ENCODE data around the gene CCDC141. TPM values are rescaled to one million over a fixed set of nuclear protein-coding genes. Genes with fewer than 3 reads are reported as not detected.

The CCDC141 gene
- total and polyA plus RNA-seq, 2 of the 13 experiments (the other 11 are each of a cell fraction or from before 2014, with no cell fraction given) = not detected

DNA sequence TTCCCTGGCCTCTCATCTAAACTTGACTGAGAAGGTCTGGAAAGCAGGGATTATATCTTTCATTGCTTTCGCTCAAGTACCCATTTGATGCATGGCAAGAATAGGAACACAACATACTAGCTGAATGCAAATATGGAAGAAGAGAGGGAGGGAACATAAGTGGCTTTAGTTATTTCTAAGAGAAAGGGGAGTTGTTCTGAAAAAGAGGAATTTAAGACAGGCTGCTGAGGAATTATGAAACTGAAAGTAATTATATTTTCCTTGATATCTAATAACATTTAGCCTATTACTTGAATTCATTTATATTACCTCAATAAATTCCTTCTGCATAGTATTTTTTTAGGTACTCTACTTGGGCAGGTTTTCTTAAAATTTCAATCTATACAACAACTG is 136.9 kb downstream of the CCDC141 start:
- ATAC-seq = no peak
- Histone ChIP-seq H3K27me3 (ENCODE audit: control insufficient read depth in 1 of 2, insufficient read depth in 2 of 2, low read length in 2 of 2) (no peaks in the 10 kb centered on the region), H3K27ac (ENCODE audit: extremely low read length, insufficient read depth, low read length) (no peak overlapping the region), H3K4me1 (ENCODE audit: insufficient read depth, low read length) (no peaks in the 10 kb centered on the region), H3K79me2 (ENCODE audit: insufficient read depth, low read length) (no peaks in the 10 kb centered on the region), H3K4me3 (replicated peaks in 1 of 3; ENCODE audit: insufficient read depth in 1 of 3, low read depth in 2 of 3, low read length in 3 of 3) (no peak overlapping the region), H3K9me3 (ENCODE audit: low read length) (no peaks in the 10 kb centered on the region), H3K9ac (ENCODE audit: insufficient read depth, low read depth, low read length) (no peak overlapping the region), H2AFZ (ENCODE audit: low read length) (no peak overlapping the region), H3K36me3 (replicated peaks in 1 of 2; ENCODE audit: control insufficient read depth in 1 of 2, insufficient read depth in 2 of 2, low read length in 2 of 2) (no peaks in the 10 kb centered on the region), H4K20me1 (ENCODE audit: insufficient read depth, low read length) (no peaks in the 10 kb centered on the region), H3K4me2 (ENCODE audit: low read depth, low read length) (no peak overlapping the region)
- no peak for FAIRE-seq
- in situ Hi-C loops (cut with HindIII; ENCODE audit: extremely low pct_ligation_motif_present, low pct_unique_long_range_greater_than_20kb) (loop anchor here (10.0 kb wide), 1 partner anchor 118 kb away; no protein-coding TSS in a partner anchor), intact Hi-C loops (cut with micrococcal nuclease; ENCODE audit: unreplicated experiment) (loop anchor here (10.0 kb wide), 1 partner anchor 458 kb away; the partner anchor contains the start of genes PJVK and PRKRA)
- POLR2A ChIA-PET = no interaction called here
- no peak for DNase-seq (ENCODE audit: low spot score)
- BruUV-seq (replicated peaks) = no TSS peak
- CTCF ChIA-PET (ENCODE audit: low intra/inter-chr PET ratio, low total read pairs) = interaction anchor here (5.0 kb wide), 1 partner anchor 151 kb away, joined by 41 read pairs; no protein-coding TSS in a partner anchor
- TF ChIP-seq, protein P1, sequence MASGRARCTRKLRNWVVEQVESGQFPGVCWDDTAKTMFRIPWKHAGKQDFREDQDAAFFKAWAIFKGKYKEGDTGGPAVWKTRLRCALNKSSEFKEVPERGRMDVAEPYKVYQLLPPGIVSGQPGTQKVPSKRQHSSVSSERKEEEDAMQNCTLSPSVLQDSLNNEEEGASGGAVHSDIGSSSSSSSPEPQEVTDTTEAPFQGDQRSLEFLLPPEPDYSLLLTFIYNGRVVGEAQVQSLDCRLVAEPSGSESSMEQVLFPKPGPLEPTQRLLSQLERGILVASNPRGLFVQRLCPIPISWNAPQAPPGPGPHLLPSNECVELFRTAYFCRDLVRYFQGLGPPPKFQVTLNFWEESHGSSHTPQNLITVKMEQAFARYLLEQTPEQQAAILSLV (CRISPR knock-in tag; IDR thresholded peaks at IDR 0.05; ENCODE audit: borderline replicate concordance) = no peak
- TF ChIP-seq ISL2 (CRISPR knock-in tag; IDR thresholded peaks at IDR 0.05) (no peak), ZFP36 (IDR thresholded peaks at IDR 0.05; ENCODE audit: borderline replicate concordance, low read depth, low read length, partially characterized antibody) (no peak), FOXP1 (IDR thresholded peaks at IDR 0.05) (no peak), FOXP1 (CRISPR knock-in tag; IDR thresholded peaks at IDR 0.05) (no peak), ATF7-NPFF (CRISPR knock-in tag; IDR thresholded peaks at IDR 0.05; ENCODE audit: low read depth) (no peak), ZNF326 (CRISPR knock-in tag; IDR thresholded peaks at IDR 0.05; ENCODE audit: borderline replicate concordance) (no peak), ATF1 (CRISPR knock-in tag; IDR thresholded peaks at IDR 0.05) (no peak)
- TF ChIP-seq, protein P2, sequence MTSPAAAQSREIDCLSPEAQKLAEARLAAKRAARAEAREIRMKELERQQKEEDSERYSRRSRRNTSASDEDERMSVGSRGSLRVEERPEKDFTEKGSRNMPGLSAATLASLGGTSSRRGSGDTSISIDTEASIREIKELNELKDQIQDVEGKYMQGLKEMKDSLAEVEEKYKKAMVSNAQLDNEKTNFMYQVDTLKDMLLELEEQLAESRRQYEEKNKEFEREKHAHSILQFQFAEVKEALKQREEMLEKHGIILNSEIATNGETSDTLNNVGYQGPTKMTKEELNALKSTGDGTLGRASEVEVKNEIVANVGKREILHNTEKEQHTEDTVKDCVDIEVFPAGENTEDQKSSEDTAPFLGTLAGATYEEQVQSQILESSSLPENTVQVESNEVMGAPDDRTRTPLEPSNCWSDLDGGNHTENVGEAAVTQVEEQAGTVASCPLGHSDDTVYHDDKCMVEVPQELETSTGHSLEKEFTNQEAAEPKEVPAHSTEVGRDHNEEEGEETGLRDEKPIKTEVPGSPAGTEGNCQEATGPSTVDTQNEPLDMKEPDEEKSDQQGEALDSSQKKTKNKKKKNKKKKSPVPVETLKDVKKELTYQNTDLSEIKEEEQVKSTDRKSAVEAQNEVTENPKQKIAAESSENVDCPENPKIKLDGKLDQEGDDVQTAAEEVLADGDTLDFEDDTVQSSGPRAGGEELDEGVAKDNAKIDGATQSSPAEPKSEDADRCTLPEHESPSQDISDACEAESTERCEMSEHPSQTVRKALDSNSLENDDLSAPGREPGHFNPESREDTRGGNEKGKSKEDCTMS (CRISPR knock-in tag; conservative IDR thresholded peaks at IDR 0.05) = no peak
- TF ChIP-seq, protein P3, sequence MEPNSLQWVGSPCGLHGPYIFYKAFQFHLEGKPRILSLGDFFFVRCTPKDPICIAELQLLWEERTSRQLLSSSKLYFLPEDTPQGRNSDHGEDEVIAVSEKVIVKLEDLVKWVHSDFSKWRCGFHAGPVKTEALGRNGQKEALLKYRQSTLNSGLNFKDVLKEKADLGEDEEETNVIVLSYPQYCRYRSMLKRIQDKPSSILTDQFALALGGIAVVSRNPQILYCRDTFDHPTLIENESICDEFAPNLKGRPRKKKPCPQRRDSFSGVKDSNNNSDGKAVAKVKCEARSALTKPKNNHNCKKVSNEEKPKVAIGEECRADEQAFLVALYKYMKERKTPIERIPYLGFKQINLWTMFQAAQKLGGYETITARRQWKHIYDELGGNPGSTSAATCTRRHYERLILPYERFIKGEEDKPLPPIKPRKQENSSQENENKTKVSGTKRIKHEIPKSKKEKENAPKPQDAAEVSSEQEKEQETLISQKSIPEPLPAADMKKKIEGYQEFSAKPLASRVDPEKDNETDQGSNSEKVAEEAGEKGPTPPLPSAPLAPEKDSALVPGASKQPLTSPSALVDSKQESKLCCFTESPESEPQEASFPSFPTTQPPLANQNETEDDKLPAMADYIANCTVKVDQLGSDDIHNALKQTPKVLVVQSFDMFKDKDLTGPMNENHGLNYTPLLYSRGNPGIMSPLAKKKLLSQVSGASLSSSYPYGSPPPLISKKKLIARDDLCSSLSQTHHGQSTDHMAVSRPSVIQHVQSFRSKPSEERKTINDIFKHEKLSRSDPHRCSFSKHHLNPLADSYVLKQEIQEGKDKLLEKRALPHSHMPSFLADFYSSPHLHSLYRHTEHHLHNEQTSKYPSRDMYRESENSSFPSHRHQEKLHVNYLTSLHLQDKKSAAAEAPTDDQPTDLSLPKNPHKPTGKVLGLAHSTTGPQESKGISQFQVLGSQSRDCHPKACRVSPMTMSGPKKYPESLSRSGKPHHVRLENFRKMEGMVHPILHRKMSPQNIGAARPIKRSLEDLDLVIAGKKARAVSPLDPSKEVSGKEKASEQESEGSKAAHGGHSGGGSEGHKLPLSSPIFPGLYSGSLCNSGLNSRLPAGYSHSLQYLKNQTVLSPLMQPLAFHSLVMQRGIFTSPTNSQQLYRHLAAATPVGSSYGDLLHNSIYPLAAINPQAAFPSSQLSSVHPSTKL (CRISPR knock-in tag; IDR thresholded peaks at IDR 0.05) = no peak
- TF ChIP-seq, protein P4, sequence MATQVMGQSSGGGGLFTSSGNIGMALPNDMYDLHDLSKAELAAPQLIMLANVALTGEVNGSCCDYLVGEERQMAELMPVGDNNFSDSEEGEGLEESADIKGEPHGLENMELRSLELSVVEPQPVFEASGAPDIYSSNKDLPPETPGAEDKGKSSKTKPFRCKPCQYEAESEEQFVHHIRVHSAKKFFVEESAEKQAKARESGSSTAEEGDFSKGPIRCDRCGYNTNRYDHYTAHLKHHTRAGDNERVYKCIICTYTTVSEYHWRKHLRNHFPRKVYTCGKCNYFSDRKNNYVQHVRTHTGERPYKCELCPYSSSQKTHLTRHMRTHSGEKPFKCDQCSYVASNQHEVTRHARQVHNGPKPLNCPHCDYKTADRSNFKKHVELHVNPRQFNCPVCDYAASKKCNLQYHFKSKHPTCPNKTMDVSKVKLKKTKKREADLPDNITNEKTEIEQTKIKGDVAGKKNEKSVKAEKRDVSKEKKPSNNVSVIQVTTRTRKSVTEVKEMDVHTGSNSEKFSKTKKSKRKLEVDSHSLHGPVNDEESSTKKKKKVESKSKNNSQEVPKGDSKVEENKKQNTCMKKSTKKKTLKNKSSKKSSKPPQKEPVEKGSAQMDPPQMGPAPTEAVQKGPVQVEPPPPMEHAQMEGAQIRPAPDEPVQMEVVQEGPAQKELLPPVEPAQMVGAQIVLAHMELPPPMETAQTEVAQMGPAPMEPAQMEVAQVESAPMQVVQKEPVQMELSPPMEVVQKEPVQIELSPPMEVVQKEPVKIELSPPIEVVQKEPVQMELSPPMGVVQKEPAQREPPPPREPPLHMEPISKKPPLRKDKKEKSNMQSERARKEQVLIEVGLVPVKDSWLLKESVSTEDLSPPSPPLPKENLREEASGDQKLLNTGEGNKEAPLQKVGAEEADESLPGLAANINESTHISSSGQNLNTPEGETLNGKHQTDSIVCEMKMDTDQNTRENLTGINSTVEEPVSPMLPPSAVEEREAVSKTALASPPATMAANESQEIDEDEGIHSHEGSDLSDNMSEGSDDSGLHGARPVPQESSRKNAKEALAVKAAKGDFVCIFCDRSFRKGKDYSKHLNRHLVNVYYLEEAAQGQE (IDR thresholded peaks at IDR 0.05; ENCODE audit: borderline replicate concordance in 1 of 2, low read depth in 1 of 2, low read length in 2 of 2) = no peak
- WGBS (ENCODE audit: low lambda C conversion rate) = 27% methylated on average over 1 of the region's 1 CpG
